Measurements from ENCODE around the gene ARMC12. TPM values are rescaled to one million over a fixed set of nuclear protein-coding genes. Genes with fewer than 3 reads are reported as not detected.

The ARMC12 gene
- total RNA-seq, 2 experiments from 2014 or later, result 1.9 to 2.8 TPM

DNA sequence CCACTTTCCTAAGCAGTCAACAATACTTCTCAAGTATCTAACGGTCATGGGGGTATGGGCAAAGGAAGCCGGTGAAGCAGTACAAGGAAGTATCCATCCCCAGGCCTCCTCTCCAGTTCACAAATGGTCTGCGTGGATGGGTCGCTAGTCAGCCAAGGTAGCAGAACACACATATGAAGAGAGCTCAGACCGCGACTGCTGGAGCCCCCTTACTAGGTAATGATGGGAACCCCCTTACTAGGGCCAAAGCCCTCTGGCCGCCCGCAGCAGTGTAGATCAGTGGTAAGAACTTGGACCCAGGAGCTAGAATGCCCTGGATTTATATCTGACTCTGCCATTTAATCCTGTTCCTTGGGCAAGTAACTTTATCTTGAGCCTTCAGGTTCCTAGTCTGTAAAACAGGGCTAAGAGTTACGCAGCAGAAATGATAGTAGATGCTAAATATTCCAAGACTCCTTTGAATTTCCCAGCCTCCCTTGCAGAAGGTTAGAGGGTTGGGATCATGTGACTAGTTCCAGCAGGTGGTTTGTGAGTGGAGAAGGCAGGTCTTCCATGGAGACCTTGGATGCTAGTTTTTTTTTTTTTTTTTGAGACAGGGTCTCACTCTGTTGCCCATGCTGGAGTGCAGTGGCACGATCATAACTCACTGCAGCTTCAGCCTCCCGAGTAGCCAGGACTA is 37.4 kb downstream of the ARMC12 start:
- H3K36me3 ChIP-seq (ENCODE audit: insufficient read depth, low read length), result no peaks in the 10 kb centered on the region
- H3K27ac ChIP-seq (ENCODE audit: low read depth in 1 of 2, low read length in 2 of 2), result no peak overlapping the region
- no peaks in the 10 kb centered on the region for H3K9me3 ChIP-seq (ENCODE audit: control insufficient read depth in 1 of 2, insufficient read depth in 1 of 2, low read length in 2 of 2)
- TF ChIP-seq, protein P1, sequence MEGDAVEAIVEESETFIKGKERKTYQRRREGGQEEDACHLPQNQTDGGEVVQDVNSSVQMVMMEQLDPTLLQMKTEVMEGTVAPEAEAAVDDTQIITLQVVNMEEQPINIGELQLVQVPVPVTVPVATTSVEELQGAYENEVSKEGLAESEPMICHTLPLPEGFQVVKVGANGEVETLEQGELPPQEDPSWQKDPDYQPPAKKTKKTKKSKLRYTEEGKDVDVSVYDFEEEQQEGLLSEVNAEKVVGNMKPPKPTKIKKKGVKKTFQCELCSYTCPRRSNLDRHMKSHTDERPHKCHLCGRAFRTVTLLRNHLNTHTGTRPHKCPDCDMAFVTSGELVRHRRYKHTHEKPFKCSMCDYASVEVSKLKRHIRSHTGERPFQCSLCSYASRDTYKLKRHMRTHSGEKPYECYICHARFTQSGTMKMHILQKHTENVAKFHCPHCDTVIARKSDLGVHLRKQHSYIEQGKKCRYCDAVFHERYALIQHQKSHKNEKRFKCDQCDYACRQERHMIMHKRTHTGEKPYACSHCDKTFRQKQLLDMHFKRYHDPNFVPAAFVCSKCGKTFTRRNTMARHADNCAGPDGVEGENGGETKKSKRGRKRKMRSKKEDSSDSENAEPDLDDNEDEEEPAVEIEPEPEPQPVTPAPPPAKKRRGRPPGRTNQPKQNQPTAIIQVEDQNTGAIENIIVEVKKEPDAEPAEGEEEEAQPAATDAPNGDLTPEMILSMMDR (IDR thresholded peaks at IDR 0.05), result no peak
- H3K4me1 ChIP-seq (ENCODE audit: insufficient read depth, low read length), result peaks cover 4% of the 10 kb centered on the region
- Mint-ChIP-seq H3K27ac (no peak overlapping the region), H3K4me1 (ENCODE audit: low read depth) (no peaks in the 10 kb centered on the region), H3K27me3 (peaks cover 40% of the 10 kb centered on the region), H3K36me3 (ENCODE audit: low read depth) (no peaks in the 10 kb centered on the region), H3K4me3 (no peak overlapping the region), H3K9me3 (no peaks in the 10 kb centered on the region)
- peaks cover 15 to 29% of the 10 kb centered on the region in 2 experiments for H3K27me3 ChIP-seq (ENCODE audit: control insufficient read depth in 1 of 2, insufficient read depth in 2 of 2, low read length in 2 of 2)
- POLR2A ChIA-PET, result interaction anchor here (0.5 kb wide), 1 partner anchor 104 kb away, joined by 3 read pairs; no protein-coding TSS in a partner anchor
- DNase-seq, result no peak
- CTCF ChIA-PET, result interaction anchor here (0.7 kb wide), 1 partner anchor 183 kb away, joined by 4 read pairs; no protein-coding TSS in a partner anchor
- intact Hi-C loops (cut with DNase I, micrococcal nuclease), result no loop called here
- H3K4me3 ChIP-seq (ENCODE audit: low read length), result no peak overlapping the region
- no peak for ATAC-seq (ENCODE audit: poor library complexity)

DNA sequence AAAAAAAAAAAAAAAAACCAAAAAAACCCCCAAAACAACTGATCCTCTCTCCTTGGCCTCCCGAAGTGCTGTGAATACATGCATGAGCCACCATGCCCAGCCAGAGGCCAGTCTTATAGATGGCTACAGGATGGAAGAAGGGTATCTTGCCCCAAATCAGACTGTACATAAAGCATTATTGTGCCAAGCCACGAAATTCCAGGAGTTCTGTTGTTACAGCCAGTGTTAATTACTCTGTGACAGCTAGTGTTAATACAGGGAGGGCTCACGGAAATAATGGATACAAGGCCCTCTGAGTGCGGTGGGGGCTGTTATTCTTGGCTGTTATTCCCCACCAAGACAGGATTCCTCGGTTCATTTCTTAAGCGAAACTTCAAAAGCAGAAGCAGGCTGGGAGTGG is 38.2 kb downstream of the ARMC12 start:
- peaks cover 15 to 29% of the 10 kb centered on the region in 2 experiments for H3K27me3 ChIP-seq (ENCODE audit: control insufficient read depth in 1 of 2, insufficient read depth in 2 of 2, low read length in 2 of 2)
- TF ChIP-seq, protein P1 (IDR thresholded peaks at IDR 0.05), result no peak
- DNase-seq, result no peak
- no peaks in the 10 kb centered on the region for H3K9me3 ChIP-seq (ENCODE audit: control insufficient read depth in 1 of 2, insufficient read depth in 1 of 2, low read length in 2 of 2)
- H3K27me3 Mint-ChIP-seq, result peaks cover 46% of the 10 kb centered on the region
- H3K4me1 Mint-ChIP-seq (ENCODE audit: low read depth), result no peaks in the 10 kb centered on the region
- no peaks in the 10 kb centered on the region for H3K9me3 Mint-ChIP-seq
- H3K4me3 ChIP-seq (ENCODE audit: low read length), result no peak overlapping the region
- no peak for ATAC-seq (ENCODE audit: poor library complexity)
- H3K36me3 ChIP-seq (ENCODE audit: insufficient read depth, low read length), result no peaks in the 10 kb centered on the region
- CTCF ChIA-PET, result interaction anchor here (0.7 kb wide), 1 partner anchor 182 kb away, joined by 4 read pairs; no protein-coding TSS in a partner anchor
- H3K27ac ChIP-seq (ENCODE audit: low read depth in 1 of 2, low read length in 2 of 2), result no peak overlapping the region
- no peak overlapping the region for H3K4me3 Mint-ChIP-seq
- H3K4me1 ChIP-seq (ENCODE audit: insufficient read depth, low read length), result peaks cover 4% of the 10 kb centered on the region
- H3K36me3 Mint-ChIP-seq (ENCODE audit: low read depth), result no peaks in the 10 kb centered on the region
- POLR2A ChIA-PET, result no interaction called here
- no peak overlapping the region for H3K27ac Mint-ChIP-seq
- intact Hi-C loops (cut with DNase I, micrococcal nuclease), result no loop called here

DNA sequence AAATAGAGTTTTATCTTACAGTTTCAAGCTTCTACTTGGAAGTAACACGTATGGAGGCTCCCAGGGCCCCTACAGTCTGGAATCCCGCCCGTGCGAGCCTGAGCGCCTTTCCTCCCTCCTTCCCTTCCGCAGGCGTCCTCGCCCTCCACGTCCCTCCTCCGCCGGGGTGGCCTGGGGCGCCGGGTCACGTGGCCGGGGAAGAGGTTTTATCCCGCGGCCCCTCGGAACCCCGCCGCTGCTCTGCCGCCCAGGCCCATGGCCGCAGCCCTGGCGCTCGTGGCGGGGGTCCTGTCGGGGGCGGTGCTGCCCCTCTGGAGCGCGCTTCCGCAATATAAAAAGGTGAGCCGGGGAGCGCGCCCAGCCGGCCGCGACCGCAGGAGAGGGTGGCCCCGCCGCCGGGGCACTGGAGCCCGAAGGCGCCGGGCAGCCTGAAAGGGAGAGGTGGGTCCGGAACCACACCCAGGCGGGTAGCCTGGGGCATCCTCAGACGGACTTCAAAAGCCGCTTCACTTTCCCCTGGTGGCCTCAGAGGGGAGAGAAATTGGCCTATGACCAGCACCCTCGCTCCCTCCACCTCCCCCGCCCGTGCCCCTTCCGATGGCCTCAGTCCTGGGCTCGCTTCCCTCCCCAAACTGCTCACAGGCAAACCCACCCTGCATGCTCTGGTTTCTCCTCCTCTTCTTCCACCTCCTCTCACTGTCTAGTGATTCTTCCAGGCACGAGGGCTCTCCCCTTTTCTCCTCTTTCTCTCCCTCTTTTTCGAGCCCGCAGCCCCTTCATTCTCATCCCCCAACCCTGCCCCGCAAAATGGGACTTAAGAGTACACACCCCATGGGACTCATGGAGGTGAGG is 39.8 kb downstream of the ARMC12 start, which contains the start of gene CLPSL2:
Gene CLPSL2, plus strand, starts transcription at position 235 of the 852 bp plus-strand sequence. Its CDS starts 21 bp downstream, at position 256.
- Mint-ChIP-seq H3K27me3 (peaks cover 57% of the 10 kb centered on the region), H3K4me3 (peak within 1 kb of the TSS; percentile 73), H3K9me3 (no peaks in the 10 kb centered on the region), H3K4me1 (ENCODE audit: low read depth) (no peaks in the 10 kb centered on the region), H3K27ac (no peak within 1 kb of the TSS), H3K36me3 (ENCODE audit: low read depth) (no peaks in the 10 kb centered on the region)
- no peak for ATAC-seq (ENCODE audit: poor library complexity)
- H3K27ac ChIP-seq (ENCODE audit: low read depth in 1 of 2, low read length in 2 of 2), result no peak within 1 kb of the TSS
- H3K4me3 ChIP-seq (ENCODE audit: low read length), result peak within 1 kb of the TSS; percentile 22
- ChIA-PET POLR2A (no interaction called here), CTCF (no interaction called here)
- no peak for DNase-seq
- TF ChIP-seq, protein P1 (IDR thresholded peaks at IDR 0.05), result no peak
- peaks cover 4% of the 10 kb centered on the region for H3K4me1 ChIP-seq (ENCODE audit: insufficient read depth, low read length)
- intact Hi-C loops (cut with DNase I, micrococcal nuclease), result no loop called here
- H3K9me3 ChIP-seq (ENCODE audit: control insufficient read depth in 1 of 2, insufficient read depth in 1 of 2, low read length in 2 of 2), result no peaks in the 10 kb centered on the region
- peaks cover 18 to 29% of the 10 kb centered on the region in 2 experiments for H3K27me3 ChIP-seq (ENCODE audit: control insufficient read depth in 1 of 2, insufficient read depth in 2 of 2, low read length in 2 of 2)
- H3K36me3 ChIP-seq (ENCODE audit: insufficient read depth, low read length), result no peaks in the 10 kb centered on the region

All from CD4-positive, alpha-beta T cell (primary cell).